BLaER1 treated with 17β-estradiol and CSF1 and Interleukin-3, amounts not matched to agents 10 nM and 100 nM (cell line): Measurements from ENCODE around the gene INSR.
"Not testable (repeated sequence)": the region's sequence is repeated elsewhere in the genome, so short reads cannot be mapped to it uniquely, and the experiment has no call there.

ENCODE experiments used
- H3K27ac ChIP-seq, 11 experiments: shearing (Covaris generic); formaldehyde crosslinking; 2 replicates each; pipeline ENCODE4 v1.8.1; 2022
- H3K27me3 ChIP-seq, 11 experiments: shearing (Covaris generic); formaldehyde crosslinking; 2 replicates each; pipeline ENCODE4 v1.8.1; 2022
- H3K36me3 ChIP-seq, 11 experiments: shearing (Covaris generic); formaldehyde crosslinking; 2 replicates each; pipeline ENCODE4 v1.8.1; 2022
- H3K4me1 ChIP-seq, 10 experiments: shearing (Covaris generic); formaldehyde crosslinking; 2 replicates each; pipeline ENCODE4 v1.8.1; 2022
- H3K4me2 ChIP-seq, 11 experiments: shearing (Covaris generic); formaldehyde crosslinking; 2 replicates each; pipeline ENCODE4 v1.8.1; 2022
- H3K4me3 ChIP-seq, 10 experiments: shearing (Covaris generic); formaldehyde crosslinking; 2 replicates each; pipeline ENCODE4 v1.8.1; 2022
- H3K9ac ChIP-seq, 11 experiments: shearing (Covaris generic); formaldehyde crosslinking; 2 replicates each; pipeline ENCODE4 v1.8.1; 2022
- H3K9me3 ChIP-seq, 11 experiments: shearing (Covaris generic); formaldehyde crosslinking; replicated peaks in 1 of 11; 2 replicates each; pipeline ENCODE4 v1.8.1; 2022
- H4K20me1 ChIP-seq, 11 experiments: shearing (Covaris generic); formaldehyde crosslinking; 2 replicates each; pipeline ENCODE4 v1.8.1; 2022
- Cebpa-rat ChIP-seq, 11 experiments: shearing (Covaris generic); IDR thresholded peaks; 2 replicates each; pipeline ENCODE4 v1.8.1; 2022

Gene INSR

DNA sequence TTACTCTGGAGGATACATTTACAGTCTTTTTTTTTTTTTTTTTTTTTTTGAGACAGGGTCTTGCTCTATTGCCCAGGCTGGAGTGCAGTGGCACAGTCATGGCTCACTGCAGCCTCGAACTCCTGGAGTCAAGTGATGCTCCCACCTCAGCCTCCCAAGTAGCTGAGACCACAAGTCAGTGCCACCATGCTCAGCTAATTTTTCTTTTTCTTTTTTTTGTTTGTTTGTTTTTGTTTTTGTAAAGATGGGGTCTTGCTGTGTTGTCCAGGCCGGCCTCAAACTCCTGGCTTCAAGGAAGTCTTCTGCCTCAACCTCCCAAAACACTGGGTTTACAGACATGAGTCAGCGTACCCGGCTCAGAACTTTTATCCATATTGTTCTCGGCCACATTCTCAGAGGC is 64.5 kb downstream of the INSR start:
- no peak for TF ChIP-seq Cebpa-rat (IDR thresholded peaks at IDR 0.05)
- H3K27me3 ChIP-seq = no peaks in the 10 kb centered on the region
- H3K9me3 ChIP-seq = no peaks in the 10 kb centered on the region
- peaks cover 38 to 100% (median 91%) of the 10 kb centered on the region in 11 experiments; a peak in 21 of 22 replicates for H4K20me1 ChIP-seq
- peaks cover 21 to 68% (median 45%) of the 10 kb centered on the region in 10 experiments for H3K4me1 ChIP-seq
- H3K4me3 ChIP-seq = no peak overlapping the region
- no peak overlapping the region for H3K27ac ChIP-seq
- peaks cover 0 to 61% (median 41%) of the 10 kb centered on the region in 11 experiments; a peak in 16 of 22 replicates for H3K36me3 ChIP-seq
- H3K4me2 ChIP-seq = no peak overlapping the region; a peak in 1 of 22 replicates
- H3K9ac ChIP-seq = no peak overlapping the region

DNA sequence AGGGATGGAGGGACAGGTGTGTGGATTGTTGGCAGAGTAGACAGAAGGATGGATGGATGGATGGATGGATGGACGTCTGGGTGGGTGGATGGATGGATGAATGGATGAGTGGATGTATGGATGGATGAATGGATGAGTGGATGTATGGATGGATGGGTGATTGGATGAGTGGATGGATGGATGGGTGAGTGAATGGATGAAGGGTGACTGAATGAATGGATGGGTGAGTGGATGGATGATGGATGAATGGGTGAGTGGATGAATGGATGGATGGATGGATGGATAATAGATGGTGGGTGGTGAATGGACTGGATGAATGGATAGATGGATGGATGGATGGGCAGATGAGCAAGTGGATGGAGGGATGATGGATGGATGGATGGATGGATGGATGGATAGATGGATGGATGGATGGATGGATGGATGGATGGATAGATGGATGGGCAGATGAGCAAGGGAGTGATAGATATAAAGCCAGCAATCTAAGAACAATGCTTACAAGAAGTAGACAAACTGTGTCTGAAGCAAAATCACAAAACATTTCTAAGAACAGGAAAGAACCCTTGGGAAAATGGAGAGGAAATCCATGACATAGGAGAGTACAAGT is 65.2 kb downstream of the INSR start:
- H3K4me3 ChIP-seq = no peak overlapping the region
- H3K27me3 ChIP-seq = no peaks in the 10 kb centered on the region
- H3K4me1 ChIP-seq = peaks cover 28 to 68% (median 51%) of the 10 kb centered on the region in 10 experiments
- H3K4me2 ChIP-seq = peak overlapping the region in 8 of 11 experiments; percentile 85 to 94 (median 92); a peak in 10 of 22 replicates
- H3K9me3 ChIP-seq = no peaks in the 10 kb centered on the region
- H3K27ac ChIP-seq = no peak overlapping the region
- no peak overlapping the region for H3K9ac ChIP-seq
- peaks cover 38 to 100% (median 92%) of the 10 kb centered on the region in 11 experiments; a peak in 21 of 22 replicates for H4K20me1 ChIP-seq
- TF ChIP-seq Cebpa-rat (IDR thresholded peaks at IDR 0.05) = no peak
- peaks cover 0 to 54% (median 34%) of the 10 kb centered on the region in 11 experiments; a peak in 16 of 22 replicates for H3K36me3 ChIP-seq

DNA sequence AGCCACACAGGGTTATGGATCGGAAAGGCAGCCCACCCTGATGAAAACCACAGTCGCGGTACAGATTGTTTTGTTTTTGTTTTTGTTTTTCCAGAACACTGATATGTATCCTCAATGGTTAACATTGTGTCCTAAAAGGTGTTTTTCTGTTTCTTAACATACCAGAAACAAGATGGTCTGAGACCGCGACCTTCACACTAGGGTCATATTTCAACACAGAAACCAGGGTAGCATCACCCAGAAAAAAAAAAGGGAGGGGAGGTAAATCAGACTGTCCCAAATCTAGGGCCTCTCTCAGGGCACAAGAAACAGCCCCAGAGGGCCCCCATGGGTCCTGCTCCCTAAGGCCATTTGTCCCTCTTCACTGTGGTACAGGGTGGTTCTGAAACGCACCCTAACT is 66.5 kb downstream of the INSR start:
- peaks cover 38 to 77% (median 62%) of the 10 kb centered on the region in 10 experiments for H3K4me1 ChIP-seq
- H3K9ac ChIP-seq = peak overlapping the region in 6 of 11 experiments; percentile 4 to 36 (median 29); a peak in 5 of 22 replicates
- H4K20me1 ChIP-seq = peaks cover 43 to 100% (median 84%) of the 10 kb centered on the region in 11 experiments; a peak in 21 of 22 replicates
- H3K4me3 ChIP-seq = no peak overlapping the region
- no peak for TF ChIP-seq Cebpa-rat (IDR thresholded peaks at IDR 0.05)
- no peaks in the 10 kb centered on the region for H3K9me3 ChIP-seq
- H3K27ac ChIP-seq = peak overlapping the region in 8 of 11 experiments; percentile 31 to 92 (median 84); a peak in 16 of 22 replicates
- H3K4me2 ChIP-seq = peak overlapping the region; percentile 19 to 94 (median 89); a peak in 19 of 22 replicates
- peaks cover 0 to 57% (median 33%) of the 10 kb centered on the region in 11 experiments; a peak in 17 of 22 replicates for H3K36me3 ChIP-seq
- H3K27me3 ChIP-seq = no peaks in the 10 kb centered on the region

DNA sequence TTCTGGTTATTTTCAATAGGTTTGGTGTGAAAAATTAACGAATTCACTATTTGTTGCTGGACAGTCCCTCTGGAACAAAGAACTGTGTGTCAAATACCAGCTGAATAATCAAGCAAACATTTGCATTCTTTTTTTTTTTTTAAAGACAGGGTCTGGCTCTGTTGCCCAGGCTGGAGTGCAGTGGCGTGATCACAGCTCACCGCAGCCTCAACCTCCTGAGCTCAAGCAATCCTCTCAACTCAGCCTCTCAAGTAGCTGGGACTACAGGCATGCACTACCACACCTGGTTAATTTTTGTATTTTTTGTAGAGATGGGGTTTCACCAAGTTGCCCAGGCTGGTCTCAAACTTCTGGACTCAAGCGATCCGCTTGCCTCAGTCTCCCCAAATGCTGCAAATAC is 67.1 kb downstream of the INSR start:
- H3K4me1 ChIP-seq = peaks cover 38 to 82% (median 67%) of the 10 kb centered on the region in 10 experiments
- not testable (repeated sequence) for H3K4me3 ChIP-seq, H3K27me3 ChIP-seq, H3K9me3 ChIP-seq
- H3K27ac ChIP-seq = peak overlapping the region in 8 of 11 experiments; percentile 31 to 92 (median 86); a peak in 13 of 22 replicates
- peaks cover 45 to 100% (median 83%) of the 10 kb centered on the region in 11 experiments; a peak in 21 of 22 replicates for H4K20me1 ChIP-seq
- peak overlapping the region; percentile 19 to 94 (median 89); a peak in 19 of 22 replicates for H3K4me2 ChIP-seq
- peaks cover 0 to 57% (median 36%) of the 10 kb centered on the region in 11 experiments; a peak in 17 of 22 replicates for H3K36me3 ChIP-seq
- peak overlapping the region in 4 of 11 experiments; percentile 7 to 36 (median 32); a peak in 3 of 22 replicates for H3K9ac ChIP-seq

DNA sequence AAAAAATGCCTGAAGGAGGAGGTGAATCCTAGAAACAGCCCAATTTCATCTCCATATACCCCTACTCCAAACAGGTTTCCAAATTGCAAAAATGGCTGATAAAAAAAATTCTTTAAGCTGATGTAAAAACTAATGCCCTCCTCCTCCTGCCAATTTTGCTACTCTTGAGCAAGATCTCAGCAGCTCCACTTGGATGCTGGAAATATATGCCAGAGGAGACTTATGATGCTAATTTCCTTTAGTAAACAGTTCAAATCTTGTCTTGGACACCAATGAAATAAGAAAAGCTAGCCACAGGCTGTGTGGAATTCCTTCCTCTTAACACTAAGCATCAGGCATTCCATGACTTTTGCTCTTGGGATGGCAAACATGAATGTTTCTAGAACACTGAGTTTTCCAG is 67.5 kb downstream of the INSR start:
- Histone ChIP-seq H4K20me1 (peaks cover 45 to 100% (median 82%) of the 10 kb centered on the region in 11 experiments; a peak in 21 of 22 replicates), H3K4me1 (peaks cover 38 to 82% (median 69%) of the 10 kb centered on the region in 10 experiments), H3K4me2 (peak overlapping the region; percentile 85 to 96 (median 93); a peak in 19 of 22 replicates), H3K36me3 (peaks cover 0 to 59% (median 38%) of the 10 kb centered on the region in 11 experiments; a peak in 17 of 22 replicates), H3K9me3 (no peaks in the 10 kb centered on the region), H3K27ac (peak overlapping the region in 8 of 11 experiments; percentile 82 to 92 (median 87); a peak in 13 of 22 replicates), H3K4me3 (no peak overlapping the region), H3K9ac (peak overlapping the region in 1 of 11 experiments; percentile 36; a peak in 2 of 22 replicates), H3K27me3 (no peaks in the 10 kb centered on the region)
- no peak for TF ChIP-seq Cebpa-rat (IDR thresholded peaks at IDR 0.05)

DNA sequence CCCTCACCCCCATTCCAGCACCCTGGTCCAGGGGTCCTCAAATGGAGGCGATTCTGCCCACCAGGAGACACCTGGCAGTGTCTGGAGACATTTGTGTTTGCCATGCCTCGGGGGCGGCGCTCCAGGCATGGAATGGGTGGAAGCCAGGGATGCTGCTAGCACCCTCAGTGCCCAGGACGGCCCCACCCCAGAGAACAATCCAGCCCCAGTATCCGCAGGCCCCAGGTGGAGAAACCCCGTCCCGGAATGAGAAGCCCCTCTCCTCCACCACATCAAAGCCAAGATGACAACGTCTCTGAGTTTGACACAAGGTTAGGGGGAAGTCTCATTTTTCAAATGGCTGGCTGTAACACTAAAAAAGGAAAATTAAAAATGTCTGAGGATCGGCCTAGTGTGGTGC is 68.5 kb downstream of the INSR start:
- peak overlapping the region in 2 of 10 experiments; percentile 15 to 46; a peak in 1 of 20 replicates for H3K4me3 ChIP-seq
- H4K20me1 ChIP-seq = peaks cover 40 to 100% (median 79%) of the 10 kb centered on the region in 11 experiments; a peak in 21 of 22 replicates
- peaks cover 38 to 89% (median 72%) of the 10 kb centered on the region in 10 experiments for H3K4me1 ChIP-seq

DNA sequence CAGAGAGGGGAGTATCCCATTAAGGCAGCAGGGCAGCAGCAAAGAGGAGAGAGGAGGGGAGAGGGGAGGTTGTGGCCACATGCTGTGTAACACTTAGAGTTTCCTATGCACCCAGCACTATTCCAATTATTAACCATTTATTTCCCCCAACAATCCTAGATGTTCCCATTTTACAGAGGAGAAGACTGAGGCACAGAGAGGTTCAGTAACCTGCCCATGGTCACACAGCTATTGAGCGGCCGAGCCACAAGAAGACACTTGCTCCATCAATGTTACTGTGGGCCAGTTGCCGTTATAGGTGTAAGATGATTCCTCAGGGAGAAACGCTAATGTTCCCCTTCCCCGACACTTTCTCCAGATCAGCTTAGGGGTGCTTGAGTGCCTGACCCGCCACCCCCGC is 69.2 kb downstream of the INSR start:
- Histone ChIP-seq H3K27me3 (no peaks in the 10 kb centered on the region), H3K9ac (peak overlapping the region; percentile 61 to 82 (median 74); a peak in 19 of 22 replicates), H3K36me3 (peaks cover 0 to 59% (median 41%) of the 10 kb centered on the region in 11 experiments; a peak in 17 of 22 replicates), H3K9me3 (no peaks in the 10 kb centered on the region; a peak in 2 of 22 replicates), H3K4me1 (peaks cover 46 to 88% (median 73%) of the 10 kb centered on the region in 10 experiments), H3K27ac (peak overlapping the region in 10 of 11 experiments; percentile 62 to 92 (median 86); a peak in 19 of 22 replicates), H3K4me3 (peak overlapping the region in 9 of 10 experiments; percentile 34 to 59 (median 45); a peak in 17 of 20 replicates), H3K4me2 (peak overlapping the region; percentile 85 to 96 (median 93)), H4K20me1 (peaks cover 34 to 100% (median 73%) of the 10 kb centered on the region in 11 experiments; a peak in 19 of 22 replicates)
- no peak for TF ChIP-seq Cebpa-rat (IDR thresholded peaks at IDR 0.05)

More for the DNA sequence above, 68.5 kb downstream of the INSR start:
- TF ChIP-seq Cebpa-rat (IDR thresholded peaks at IDR 0.05) = no peak
- Histone ChIP-seq H3K36me3 (peaks cover 0 to 59% (median 40%) of the 10 kb centered on the region in 11 experiments; a peak in 17 of 22 replicates), H3K27ac (peak overlapping the region in 9 of 11 experiments; percentile 33 to 92 (median 87); a peak in 19 of 22 replicates), H3K9me3 (no peaks in the 10 kb centered on the region; a peak in 1 of 22 replicates), H3K27me3 (no peaks in the 10 kb centered on the region), H3K4me2 (peak overlapping the region; percentile 85 to 96 (median 93); a peak in 21 of 22 replicates), H3K9ac (peak overlapping the region in 8 of 11 experiments; percentile 1 to 82 (median 61); a peak in 13 of 22 replicates)

DNA sequence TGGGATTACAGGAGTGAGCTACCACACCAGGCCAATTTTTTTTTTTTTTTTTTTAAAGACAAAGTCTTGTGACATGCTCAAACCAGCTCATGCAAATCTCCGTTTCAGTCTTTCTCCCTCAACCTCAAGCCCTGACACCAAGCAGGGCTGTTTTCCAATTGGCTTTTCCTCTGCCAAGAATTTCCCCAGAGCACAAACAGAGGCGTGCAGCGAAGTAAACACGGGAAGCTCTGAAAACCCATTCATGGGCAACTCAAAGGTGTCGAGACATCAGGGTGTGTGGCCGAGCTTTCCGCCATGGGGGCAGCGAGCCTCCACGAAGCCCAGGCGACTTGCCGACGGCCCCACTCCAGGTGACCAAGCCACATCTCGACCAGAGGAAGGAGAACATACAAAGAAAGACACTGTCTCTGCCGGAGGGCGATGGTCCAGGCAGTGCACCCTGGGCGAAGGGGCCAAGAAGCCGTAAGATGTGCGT is 70.0 kb downstream of the INSR start:
- H3K4me1 ChIP-seq = peaks cover 50 to 86% (median 74%) of the 10 kb centered on the region in 10 experiments
- TF ChIP-seq Cebpa-rat (IDR thresholded peaks at IDR 0.05) = peak in 2 of 11 experiments; percentile 23 to 69; a peak in 2 of 22 replicates
- peak overlapping the region; percentile 56 to 92 (median 85); a peak in 21 of 22 replicates for H3K27ac ChIP-seq
- peak overlapping the region; percentile 34 to 59 (median 44) for H3K4me3 ChIP-seq
- H3K9me3 ChIP-seq = no peaks in the 10 kb centered on the region; a peak in 2 of 22 replicates
- H3K27me3 ChIP-seq = no peaks in the 10 kb centered on the region
- H4K20me1 ChIP-seq = peaks cover 27 to 98% (median 66%) of the 10 kb centered on the region in 11 experiments; a peak in 19 of 22 replicates
- peak overlapping the region; percentile 85 to 96 (median 93) for H3K4me2 ChIP-seq
- H3K9ac ChIP-seq = peak overlapping the region; percentile 61 to 82 (median 74); a peak in 21 of 22 replicates
- peaks cover 0 to 56% (median 36%) of the 10 kb centered on the region in 11 experiments; a peak in 15 of 22 replicates for H3K36me3 ChIP-seq
